Activated CD8-positive, alpha-beta T cell treated with anti-CD3 and anti-CD28 coated beads for 36 hours (primary cell): ENCODE results near the gene MFAP2. TPM values are rescaled to one million over a fixed set of nuclear protein-coding genes. Genes with fewer than 3 reads are reported as not detected.

ENCODE experiments used
- ATAC-seq: fragments of 200-7000 bp; cut with Tn5 transposase; one replicate; pipeline ENCODE4 v1.10.0; 2021; ENCODE audit warnings: mild to moderate bottlenecking, moderate library complexity
- CTCF ChIA-PET: fragments of 350-600 bp; sonication (Branson Sonifier 250); formaldehyde crosslinking; loops from one replicate; lab custom pipeline; 2021; ENCODE audit warnings: antibody characterized with exemption; lab: Charles Lee
- POLR2A ChIA-PET: fragments of 350-600 bp; sonication (Branson Sonifier 250); formaldehyde crosslinking; loops from one replicate; lab custom pipeline; 2021; ENCODE audit warnings: antibody characterized with exemption; lab: Charles Lee
- DNase-seq: peaks from one replicate; pipeline ENCODE4 v3.0.0-alpha.2; 2020
- H3K27ac Mint-ChIP-seq: one replicate; pipeline ENCODE4 v1.8.0; 2021; ENCODE audit warnings: mild to moderate bottlenecking, mixed read lengths
- H3K27me3 Mint-ChIP-seq: one replicate; pipeline ENCODE4 v1.8.0; 2021; ENCODE audit warnings: mixed read lengths
- H3K36me3 Mint-ChIP-seq: one replicate; pipeline ENCODE4 v1.8.0; 2021; ENCODE audit warnings: low read depth, mixed read lengths
- H3K4me1 Mint-ChIP-seq: one replicate; pipeline ENCODE4 v1.8.0; 2021; ENCODE audit warnings: low read depth, mixed read lengths
- H3K4me3 Mint-ChIP-seq: one replicate; pipeline ENCODE4 v1.8.0; 2021; ENCODE audit warnings: mild to moderate bottlenecking, moderate library complexity, mixed read lengths
- H3K9me3 Mint-ChIP-seq: one replicate; pipeline ENCODE4 v1.8.0; 2021; ENCODE audit warnings: mixed read lengths
- intact Hi-C: fragments of 100-400 bp; cut with micrococcal nuclease; formaldehyde crosslinking; loops from one replicate; pipeline ENCODE4 v1.10.0; 2022
- total RNA-seq, 2 experiments: library from RNA; stranded (reverse); gene quantifications; one replicate each; pipeline ENCODE4 v1.2.3, GENCODE V29; 2021
- TF ChIP-seq, protein P1 (sequence below): fragments of 200-600 bp; IDR thresholded peaks from one replicate; pipeline ENCODE4 v1.8.0; 2022; ENCODE audit warnings: antibody characterized with exemption, mild to moderate bottlenecking

The MFAP2 gene
- total RNA-seq, 2 experiments from 2014 or later: not detected

DNA sequence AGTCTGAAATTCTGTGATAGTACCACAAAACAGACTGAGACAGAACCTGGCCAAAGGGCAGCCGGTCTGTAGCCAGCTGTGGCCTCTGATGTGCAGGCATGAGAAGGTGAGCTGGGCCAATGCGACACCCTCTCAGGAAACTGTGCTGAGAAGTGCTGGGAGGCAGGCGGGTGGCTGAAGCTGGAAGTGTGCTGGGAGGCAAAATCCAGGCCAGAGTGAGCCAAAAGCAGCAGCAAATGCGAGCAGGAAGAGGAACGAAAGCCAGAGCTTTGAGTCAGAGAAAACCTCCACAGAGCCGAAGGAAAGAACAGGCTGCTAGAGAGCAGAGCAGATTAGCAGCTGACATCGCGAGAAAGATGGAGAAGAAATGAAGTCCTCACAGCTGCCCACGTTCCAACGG lies 41.5 kb upstream of the MFAP2 start:
- no peak for DNase-seq
- Mint-ChIP-seq H3K9me3 (no peaks in the 10 kb centered on the region), H3K27me3 (no peaks in the 10 kb centered on the region), H3K27ac (peak overlapping the region; percentile 25), H3K4me1 (peaks cover 8% of the 10 kb centered on the region), H3K36me3 (peaks cover 23% of the 10 kb centered on the region), H3K4me3 (no peak overlapping the region)
- CTCF ChIA-PET: no interaction called here
- TF ChIP-seq, protein P1, sequence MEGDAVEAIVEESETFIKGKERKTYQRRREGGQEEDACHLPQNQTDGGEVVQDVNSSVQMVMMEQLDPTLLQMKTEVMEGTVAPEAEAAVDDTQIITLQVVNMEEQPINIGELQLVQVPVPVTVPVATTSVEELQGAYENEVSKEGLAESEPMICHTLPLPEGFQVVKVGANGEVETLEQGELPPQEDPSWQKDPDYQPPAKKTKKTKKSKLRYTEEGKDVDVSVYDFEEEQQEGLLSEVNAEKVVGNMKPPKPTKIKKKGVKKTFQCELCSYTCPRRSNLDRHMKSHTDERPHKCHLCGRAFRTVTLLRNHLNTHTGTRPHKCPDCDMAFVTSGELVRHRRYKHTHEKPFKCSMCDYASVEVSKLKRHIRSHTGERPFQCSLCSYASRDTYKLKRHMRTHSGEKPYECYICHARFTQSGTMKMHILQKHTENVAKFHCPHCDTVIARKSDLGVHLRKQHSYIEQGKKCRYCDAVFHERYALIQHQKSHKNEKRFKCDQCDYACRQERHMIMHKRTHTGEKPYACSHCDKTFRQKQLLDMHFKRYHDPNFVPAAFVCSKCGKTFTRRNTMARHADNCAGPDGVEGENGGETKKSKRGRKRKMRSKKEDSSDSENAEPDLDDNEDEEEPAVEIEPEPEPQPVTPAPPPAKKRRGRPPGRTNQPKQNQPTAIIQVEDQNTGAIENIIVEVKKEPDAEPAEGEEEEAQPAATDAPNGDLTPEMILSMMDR: no peak
- ATAC-seq: no peak
- POLR2A ChIA-PET: interaction anchor here (0.9 kb wide), 1 partner anchor 11 kb away, joined by 4 read pairs; no protein-coding TSS in a partner anchor
- intact Hi-C loops: no loop called here

DNA sequence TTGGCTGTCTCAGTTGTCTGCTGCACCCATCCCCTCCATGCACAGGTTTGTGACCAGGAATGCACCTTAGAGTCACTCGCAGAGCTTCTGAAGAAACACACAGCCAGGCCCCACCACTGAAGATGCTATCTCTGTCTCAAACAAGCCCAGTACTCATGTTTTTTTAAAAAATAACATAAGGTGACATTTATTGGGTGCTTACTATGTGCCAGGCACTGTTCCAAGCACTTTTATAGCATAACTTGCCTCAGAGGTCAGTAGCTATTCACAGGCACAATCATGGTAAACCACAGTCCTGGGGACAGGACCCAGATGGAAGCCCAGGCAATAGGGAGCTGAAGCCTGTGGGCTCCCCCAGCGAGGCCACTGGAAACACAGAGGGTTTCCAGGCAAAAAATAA lies 40.1 kb upstream of the MFAP2 start:
- intact Hi-C loops: no loop called here
- H3K27ac Mint-ChIP-seq: no peak overlapping the region
- ChIA-PET POLR2A (interaction anchor here (0.8 kb wide), 1 partner anchor 10 kb away, joined by 3 read pairs; no protein-coding TSS in a partner anchor), CTCF (interaction anchor here (0.8 kb wide), 1 partner anchor 26 kb away, joined by 3 read pairs; no protein-coding TSS in a partner anchor)
- H3K9me3 Mint-ChIP-seq: no peaks in the 10 kb centered on the region
- H3K4me1 Mint-ChIP-seq: peaks cover 8% of the 10 kb centered on the region
- no peak overlapping the region for H3K4me3 Mint-ChIP-seq
- DNase-seq (no peak), ATAC-seq (no peak)
- H3K36me3 Mint-ChIP-seq: peaks cover 22% of the 10 kb centered on the region
- no peaks in the 10 kb centered on the region for H3K27me3 Mint-ChIP-seq
- TF ChIP-seq, protein P1: no peak

DNA sequence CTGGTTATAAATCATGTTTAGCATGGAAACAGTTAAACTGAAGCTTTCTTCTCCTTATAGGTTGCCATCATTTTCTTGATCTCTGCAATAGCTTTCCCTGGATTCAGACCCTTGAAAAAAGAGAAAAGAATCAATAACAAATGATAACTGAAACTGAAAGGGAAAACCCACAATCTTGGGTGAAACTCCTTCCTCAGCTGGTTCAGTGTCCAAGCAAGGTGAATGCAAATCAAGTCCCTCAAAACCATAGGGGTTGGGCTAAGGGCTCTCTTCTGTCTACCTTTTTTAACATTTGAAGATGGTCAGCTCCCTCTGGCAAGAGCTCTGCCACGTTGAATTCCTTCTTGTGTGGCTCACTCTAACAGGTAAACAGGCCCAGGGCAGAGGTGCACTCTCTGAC lies 38.4 kb upstream of the MFAP2 start:
- TF ChIP-seq, protein P1: no peak
- intact Hi-C loops: no loop called here
- POLR2A ChIA-PET: interaction anchor here (0.8 kb wide), 1 partner anchor 42 kb away, joined by 3 read pairs; no protein-coding TSS in a partner anchor
- Mint-ChIP-seq H3K9me3 (no peaks in the 10 kb centered on the region), H3K27ac (peak overlapping the region; percentile 77), H3K27me3 (no peaks in the 10 kb centered on the region), H3K36me3 (peaks cover 21% of the 10 kb centered on the region), H3K4me1 (peaks cover 8% of the 10 kb centered on the region), H3K4me3 (no peak overlapping the region)
- ATAC-seq (no peak), DNase-seq (no peak)
- CTCF ChIA-PET: interaction anchor here (1.1 to 1.3 kb wide), 3 partner anchors 12 to 67 kb away, joined by 3 to 6 read pairs (median 4); no protein-coding TSS in a partner anchor

DNA sequence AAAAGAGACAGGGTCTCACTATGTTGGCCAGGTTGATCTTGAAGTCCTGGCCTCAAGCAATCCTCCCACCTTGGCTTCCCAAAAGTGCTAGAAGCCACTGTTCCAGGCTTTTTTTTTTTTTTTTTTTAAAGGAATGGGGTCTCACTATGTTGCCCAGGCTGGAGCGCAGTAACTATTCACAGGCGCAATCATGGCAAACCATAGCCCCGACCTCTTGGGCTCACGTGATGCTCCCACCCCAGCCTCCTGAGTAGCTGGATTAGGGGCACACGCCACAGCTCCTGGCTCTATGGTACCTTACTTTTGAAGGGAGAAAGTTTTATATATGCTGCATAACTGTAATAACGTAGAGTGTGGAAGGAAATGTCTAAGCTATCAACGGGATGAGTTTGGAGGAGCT lies 37.0 kb upstream of the MFAP2 start:
- no peaks in the 10 kb centered on the region for H3K9me3 Mint-ChIP-seq
- no peaks in the 10 kb centered on the region for H3K27me3 Mint-ChIP-seq
- peaks cover 21% of the 10 kb centered on the region for H3K36me3 Mint-ChIP-seq
- no peak overlapping the region for H3K4me3 Mint-ChIP-seq
- H3K4me1 Mint-ChIP-seq: peaks cover 8% of the 10 kb centered on the region
- TF ChIP-seq, protein P1: no peak
- intact Hi-C loops: no loop called here
- H3K27ac Mint-ChIP-seq: no peak overlapping the region
- no peak for DNase-seq
- ATAC-seq: no peak
- CTCF ChIA-PET: no interaction called here
- POLR2A ChIA-PET: no interaction called here

DNA sequence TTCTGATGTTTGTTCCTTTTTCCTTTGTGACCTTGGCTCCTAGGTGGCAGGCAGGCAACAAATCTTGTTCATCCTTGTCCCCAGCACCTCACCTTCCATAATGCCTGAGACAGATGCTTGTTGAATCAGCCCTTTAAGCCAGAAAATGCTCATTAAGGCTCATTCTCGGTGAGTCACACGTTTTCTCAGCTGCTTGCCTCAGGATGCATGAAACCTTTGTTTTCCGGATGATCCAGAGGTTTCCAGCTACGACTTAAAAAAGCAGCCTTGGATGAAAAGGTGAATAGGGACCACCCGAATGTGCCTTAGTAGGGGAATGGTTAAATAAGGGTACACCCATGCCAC lies 35.9 kb upstream of the MFAP2 start:
- Mint-ChIP-seq H3K4me3 (no peak overlapping the region), H3K36me3 (peaks cover 17% of the 10 kb centered on the region), H3K9me3 (no peaks in the 10 kb centered on the region), H3K4me1 (peaks cover 12% of the 10 kb centered on the region), H3K27me3 (no peaks in the 10 kb centered on the region), H3K27ac (no peak overlapping the region)
- CTCF ChIA-PET: no interaction called here
- ATAC-seq (no peak), DNase-seq (no peak)
- TF ChIP-seq, protein P1: no peak
- POLR2A ChIA-PET: interaction anchor here (0.7 to 1.0 kb wide), 2 partner anchors 11 to 35 kb away, joined by 3 read pairs; no protein-coding TSS in a partner anchor
- intact Hi-C loops: no loop called here
